GM19240 (cell line): ENCODE results near the gene PRSS56.
"Not testable (repeated sequence)": the region's sequence is repeated elsewhere in the genome, so short reads cannot be mapped to it uniquely, and the experiment has no call there.

Source experiments
- DNase-seq: peaks from one replicate; pipeline ENCODE4 v3.0.0; 2011; ENCODE audit warnings: low spot score; ENCODE audit not compliant: insufficient read length

PRSS56 gene

GRCh38 chr2:232525791-232526371, 5.7 kb downstream of the PRSS56 start, which contains the start of gene CHRND:
Gene CHRND, plus strand, starts transcription at chr2:232526160. Its CDS starts 56 bp downstream, at chr2:232526216.
- DNase-seq: no peak

- no peak for DNase-seq
Measured at GRCh38 chr2:232526372-232526941, 6.3 kb downstream of the PRSS56 start.

DNA sequence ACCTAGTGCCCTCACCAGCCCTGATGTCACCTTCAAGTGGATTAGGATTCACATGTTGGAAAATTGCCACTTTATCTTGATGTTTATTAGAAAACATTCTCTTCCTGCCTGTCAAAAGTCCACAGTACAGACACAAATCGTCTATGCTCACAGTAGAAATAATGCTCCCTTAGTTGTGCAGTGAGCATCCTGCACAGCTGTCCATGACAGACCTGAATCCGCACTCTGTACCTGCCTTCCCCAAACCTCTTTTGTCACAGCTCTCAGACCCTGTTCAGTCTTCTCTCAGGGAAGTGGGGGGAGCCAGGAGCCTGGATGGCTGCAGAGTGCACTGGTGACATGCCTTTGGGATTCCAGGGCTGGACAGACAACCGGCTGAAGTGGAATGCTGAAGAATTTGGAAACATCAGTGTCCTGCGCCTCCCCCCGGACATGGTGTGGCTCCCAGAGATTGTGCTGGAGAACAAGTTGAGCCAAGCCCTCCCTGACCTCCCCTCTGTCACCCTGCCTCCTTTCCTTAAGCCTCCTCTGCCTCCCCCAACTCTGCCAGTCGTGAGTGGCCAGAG, 7.8 kb downstream of the PRSS56 start:
- no peak for DNase-seq

GRCh38 chr2:232528746-232529460, 8.7 kb downstream of the PRSS56 start:
- no peak for DNase-seq

DNA sequence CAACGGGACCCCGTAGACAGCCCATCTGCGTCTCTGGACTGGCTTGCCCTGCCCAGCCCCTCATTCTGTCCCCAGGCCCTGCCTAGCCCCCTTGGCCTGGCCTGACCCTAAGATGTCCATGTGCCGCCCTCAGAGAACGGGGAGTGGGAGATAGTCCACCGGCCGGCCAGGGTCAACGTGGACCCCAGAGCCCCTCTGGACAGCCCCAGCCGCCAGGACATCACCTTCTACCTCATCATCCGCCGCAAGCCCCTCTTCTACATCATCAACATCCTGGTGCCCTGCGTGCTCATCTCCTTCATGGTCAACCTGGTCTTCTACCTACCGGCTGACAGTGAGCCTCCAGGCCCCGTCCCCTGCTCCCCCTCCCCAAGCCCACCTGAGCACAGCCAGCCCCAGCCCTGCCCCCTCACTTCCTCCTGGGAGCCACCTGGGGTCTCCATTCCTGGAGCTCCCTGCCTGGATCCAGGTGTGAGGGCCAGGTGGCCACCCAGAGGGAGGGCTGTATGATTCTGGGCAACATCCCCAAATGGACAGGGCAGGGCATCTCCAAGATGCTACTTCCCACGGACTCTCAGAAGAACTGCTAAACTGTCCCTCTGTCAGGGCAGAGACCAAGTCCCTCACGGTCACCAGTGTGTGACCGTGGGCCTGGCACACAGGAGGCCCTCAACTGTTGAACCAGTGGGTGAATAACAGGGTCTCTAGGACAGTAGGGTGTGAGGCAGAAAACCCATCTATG, 9.8 kb downstream of the PRSS56 start:
- DNase-seq: no peak

DNA sequence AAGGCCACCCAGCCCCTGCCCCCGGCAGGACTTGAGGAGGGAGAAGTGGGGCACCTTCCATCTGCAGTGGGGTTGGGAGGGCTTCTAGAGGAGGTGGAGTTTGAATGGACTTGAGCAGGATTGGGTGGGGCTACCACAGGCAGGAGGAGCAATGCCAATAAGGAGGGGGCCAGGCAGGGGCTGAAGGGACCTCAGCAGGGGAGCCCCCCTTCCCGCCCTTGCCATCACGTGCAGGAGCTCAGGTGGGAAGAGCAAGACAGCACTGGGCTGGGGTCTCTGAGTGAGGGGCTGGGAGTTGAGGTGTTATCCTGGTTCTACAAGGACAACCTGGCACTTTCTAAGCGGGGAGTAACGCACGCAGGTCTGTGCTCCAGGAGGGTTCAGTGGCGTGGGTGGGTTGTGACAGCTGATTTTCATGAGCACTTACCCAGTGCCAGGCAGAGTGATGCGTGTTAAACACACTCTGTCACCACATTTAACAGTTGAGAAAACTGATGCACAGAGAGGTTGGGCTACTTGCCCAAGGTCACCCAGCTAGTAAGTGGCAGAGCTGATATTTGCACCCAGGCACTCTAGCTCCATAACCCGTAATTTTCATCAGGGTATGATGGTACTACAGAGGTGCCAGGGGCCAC, 10.6 kb downstream of the PRSS56 start:
- no peak for DNase-seq

DNA sequence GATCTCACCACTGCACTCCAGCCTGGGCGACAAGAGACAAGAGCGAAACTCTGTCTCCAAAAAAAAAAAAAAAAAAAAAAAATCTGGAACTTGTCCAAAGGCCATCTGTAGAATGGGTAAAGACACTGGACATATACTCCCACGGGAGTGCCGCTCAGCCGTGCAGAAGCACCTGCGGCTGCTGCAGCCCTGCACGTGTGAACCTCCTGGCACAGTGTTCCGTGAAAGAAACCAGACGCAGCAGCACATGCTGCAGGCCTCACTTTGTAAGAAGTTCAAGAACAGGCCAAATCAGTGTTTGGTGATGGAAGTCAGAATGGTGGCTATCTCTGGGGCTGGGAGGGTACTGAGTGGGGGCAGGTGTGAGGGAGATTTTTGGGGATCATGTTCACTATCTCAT, 12.2 kb downstream of the PRSS56 start:
- no peak for DNase-seq

DNA sequence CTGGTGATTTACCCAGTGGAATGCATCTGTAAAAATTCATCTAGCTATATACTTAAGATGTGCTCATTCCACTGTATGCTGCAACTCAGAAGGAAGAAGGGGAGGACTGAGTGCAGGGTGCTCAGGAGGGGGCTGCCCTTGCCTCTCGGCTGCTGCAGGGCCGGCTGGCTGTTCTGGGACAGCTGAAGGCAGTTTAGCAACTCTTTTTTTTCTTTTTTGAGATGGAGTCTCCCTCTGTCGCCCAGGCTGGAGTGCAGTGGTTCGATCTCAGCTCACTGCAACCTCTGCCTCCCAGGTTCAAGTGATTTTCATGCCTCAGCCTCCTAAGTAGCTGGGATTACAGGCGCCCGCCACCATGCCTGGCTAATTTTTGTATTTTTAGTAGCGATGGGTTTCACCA, 12.6 kb downstream of the PRSS56 start:
- not testable (repeated sequence) for DNase-seq

GRCh38 chr2:232533944-232534710, 13.9 kb downstream of the PRSS56 start:
- DNase-seq: no peak

- DNase-seq: no peak
Measured at GRCh38 chr2:232534940-232535651, 14.9 kb downstream of the PRSS56 start.

GRCh38 chr2:232535761-232536530, 15.8 kb downstream of the PRSS56 start:
- DNase-seq: no peak

- no peak for DNase-seq
Measured at GRCh38 chr2:232537079-232537478, 16.9 kb downstream of the PRSS56 start.

DNA sequence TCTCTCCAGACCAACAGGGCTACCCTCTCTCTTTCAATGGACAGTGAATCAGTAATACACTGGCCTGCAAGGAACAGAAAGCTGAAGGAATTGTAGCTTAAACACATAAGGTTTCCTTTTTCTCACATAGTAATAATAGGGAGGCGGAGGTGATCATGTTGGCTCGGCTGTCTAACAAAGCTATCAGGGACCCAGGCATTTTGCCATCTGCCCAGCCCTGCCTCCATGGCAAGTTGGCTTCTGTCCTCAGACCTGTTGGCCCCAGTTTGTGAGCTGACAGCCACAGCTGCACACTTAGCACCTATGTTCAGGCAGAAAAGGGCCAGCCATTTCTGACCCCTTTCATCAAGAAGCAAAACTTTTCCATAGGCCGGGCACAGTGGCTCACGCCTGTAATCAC, 17.3 kb downstream of the PRSS56 start:
- DNase-seq: no peak

DNA sequence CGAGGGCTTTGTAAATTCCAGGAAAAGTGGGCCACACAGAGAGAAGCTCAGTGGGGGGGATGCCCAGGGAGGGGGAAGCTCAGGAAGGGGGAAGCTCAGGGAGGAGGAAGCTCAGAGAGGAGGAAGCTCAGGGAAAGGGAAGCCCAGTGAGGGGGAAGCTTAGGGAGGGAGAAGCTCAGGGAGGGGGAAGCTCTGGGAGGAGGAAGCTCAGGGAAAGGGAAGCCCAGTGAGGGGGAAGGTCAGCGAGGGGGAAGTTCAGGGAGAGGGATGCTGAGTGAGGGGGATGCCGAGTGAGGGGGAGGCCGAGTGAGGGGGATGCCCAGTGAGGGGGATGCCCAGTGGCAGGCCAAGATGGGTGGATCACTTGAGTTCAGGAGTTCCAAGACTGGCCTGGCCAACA, 18.5 kb downstream of the PRSS56 start:
- DNase-seq: no peak

DNA sequence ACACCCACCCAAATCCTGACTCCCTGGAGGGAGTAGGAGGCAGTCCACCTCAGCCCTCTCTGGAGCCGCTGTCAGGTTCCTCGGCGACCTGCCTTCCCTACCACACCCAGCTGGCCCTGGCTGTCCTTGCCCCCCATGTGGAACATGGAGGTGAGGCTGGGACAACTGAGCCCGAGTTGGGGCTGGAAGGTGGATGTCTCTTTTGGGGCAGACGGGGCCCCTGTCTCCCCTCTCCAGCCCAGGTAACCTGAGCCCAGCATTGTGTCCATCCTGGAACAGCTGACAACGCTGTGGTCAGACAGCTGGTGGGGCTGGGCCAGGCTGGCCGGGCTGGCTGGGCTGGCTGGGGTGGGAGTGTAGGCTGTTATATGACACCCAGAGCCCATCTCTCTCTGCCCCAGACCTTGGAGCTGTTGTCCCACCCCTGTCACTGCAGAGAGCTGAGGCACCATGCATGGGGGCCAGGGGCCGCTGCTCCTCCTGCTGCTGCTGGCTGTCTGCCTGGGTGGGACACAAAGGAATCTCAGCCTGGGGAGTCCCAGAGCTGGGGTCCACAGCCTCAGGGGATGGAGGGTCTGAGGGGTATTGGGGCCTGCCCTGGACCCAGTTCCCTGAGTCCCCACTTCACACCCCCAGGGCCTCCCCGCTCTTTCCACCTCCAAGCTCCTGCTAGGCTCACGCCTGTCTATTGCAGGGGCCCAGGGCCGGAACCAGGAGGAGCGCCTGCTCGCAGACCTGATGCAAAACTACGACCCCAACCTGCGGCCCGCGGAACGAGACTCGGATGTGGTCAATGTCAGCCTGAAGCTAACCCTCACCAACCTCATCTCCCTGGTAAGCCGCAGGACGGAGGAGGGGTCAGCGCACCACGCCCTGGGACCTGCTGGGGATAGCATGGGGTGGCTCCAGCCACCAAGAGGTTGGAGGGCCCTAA, 19.4 kb downstream of the PRSS56 start, which contains the start of gene CHRNG:
Gene CHRNG (plus strand): TSS at position 395 of the 934 bp plus-strand sequence. CDS start 56 bp downstream, at position 451.
- no peak for DNase-seq

- no peak for DNase-seq
Measured at GRCh38 chr2:232540441-232541041, 20.4 kb downstream of the PRSS56 start.

- DNase-seq: no peak
Measured at GRCh38 chr2:232541195-232541960, 21.2 kb downstream of the PRSS56 start.
